ENCODE results near the gene TCF25. TPM values are rescaled to one million over a fixed set of nuclear protein-coding genes. Genes with fewer than 3 reads are reported as not detected.

The TCF25 gene
- total RNA-seq, 1 experiment from 2014 or later = 270 TPM

GRCh38 chr16:89953671-89954406 is 80.4 kb downstream of the TCF25 start:
- no TSS peak for BruUV-seq (replicated peaks)
- Mint-ChIP-seq H3K36me3 (ENCODE audit: insufficient read depth, unreplicated experiment) (peaks cover 26% of the 10 kb centered on the region), H3K9me3 (ENCODE audit: low read depth, unreplicated experiment) (no peaks in the 10 kb centered on the region), H3K27ac (ENCODE audit: unreplicated experiment) (no peak overlapping the region), H3K4me1 (ENCODE audit: low read depth, unreplicated experiment) (peaks cover 8% of the 10 kb centered on the region), H3K4me3 (ENCODE audit: low read depth, unreplicated experiment) (no peak overlapping the region), H3K27me3 (ENCODE audit: unreplicated experiment) (no peaks in the 10 kb centered on the region)
- DNase-seq = no peak
- CTCF ChIA-PET = interaction anchor here (0.5 kb wide), 1 partner anchor 46 kb away, joined by 3 read pairs; no protein-coding TSS in a partner anchor
- intact Hi-C loops (cut with micrococcal nuclease; ENCODE audit: unreplicated experiment) = no loop called here
- no peak for TF ChIP-seq CTCF (IDR thresholded peaks at IDR 0.05; ENCODE audit: unreplicated experiment)

GRCh38 chr16:89954462-89954861 is 81.1 kb downstream of the TCF25 start:
- Mint-ChIP-seq H3K9me3 (ENCODE audit: low read depth, unreplicated experiment) (no peaks in the 10 kb centered on the region), H3K4me1 (ENCODE audit: low read depth, unreplicated experiment) (peaks cover 7% of the 10 kb centered on the region), H3K4me3 (ENCODE audit: low read depth, unreplicated experiment) (no peak overlapping the region), H3K36me3 (ENCODE audit: insufficient read depth, unreplicated experiment) (peaks cover 28% of the 10 kb centered on the region), H3K27ac (ENCODE audit: unreplicated experiment) (no peak overlapping the region), H3K27me3 (ENCODE audit: unreplicated experiment) (no peaks in the 10 kb centered on the region)
- intact Hi-C loops (cut with micrococcal nuclease; ENCODE audit: unreplicated experiment) = no loop called here
- TF ChIP-seq CTCF (IDR thresholded peaks at IDR 0.05; ENCODE audit: unreplicated experiment) = no peak
- BruUV-seq (replicated peaks) = no TSS peak
- no peak for DNase-seq
- CTCF ChIA-PET = interaction anchor here (0.6 to 1.1 kb wide), 2 partner anchors 24 to 91 kb away, joined by 3 to 5 read pairs; no protein-coding TSS in a partner anchor

- no peak overlapping the region for H3K4me3 Mint-ChIP-seq (ENCODE audit: low read depth, unreplicated experiment)
- H3K27ac Mint-ChIP-seq (ENCODE audit: unreplicated experiment) = no peak overlapping the region
- intact Hi-C loops (cut with micrococcal nuclease; ENCODE audit: unreplicated experiment) = no loop called here
- DNase-seq = no peak
- no peak for TF ChIP-seq CTCF (IDR thresholded peaks at IDR 0.05; ENCODE audit: unreplicated experiment)
- H3K4me1 Mint-ChIP-seq (ENCODE audit: low read depth, unreplicated experiment) = peaks cover under 1% of the 10 kb centered on the region
- BruUV-seq (replicated peaks) = no TSS peak
- H3K27me3 Mint-ChIP-seq (ENCODE audit: unreplicated experiment) = no peaks in the 10 kb centered on the region
- H3K36me3 Mint-ChIP-seq (ENCODE audit: insufficient read depth, unreplicated experiment) = peaks cover 26% of the 10 kb centered on the region
- H3K9me3 Mint-ChIP-seq (ENCODE audit: low read depth, unreplicated experiment) = no peaks in the 10 kb centered on the region
- CTCF ChIA-PET = interaction anchor here (0.6 to 1.1 kb wide), 2 partner anchors 24 to 91 kb away, joined by 3 to 5 read pairs; no protein-coding TSS in a partner anchor
Observed at GRCh38 chr16:89955001-89955685, 81.8 kb downstream of the TCF25 start.

- H3K4me1 Mint-ChIP-seq (ENCODE audit: low read depth, unreplicated experiment) = no peaks in the 10 kb centered on the region
- peaks cover 24% of the 10 kb centered on the region for H3K36me3 Mint-ChIP-seq (ENCODE audit: insufficient read depth, unreplicated experiment)
- H3K27ac Mint-ChIP-seq (ENCODE audit: unreplicated experiment) = no peak overlapping the region
- BruUV-seq (replicated peaks) = no TSS peak
- CTCF ChIA-PET = interaction anchor here (0.6 kb wide), 1 partner anchor 255 kb away, joined by 6 read pairs; the partner anchor contains the start of gene SPATA2L
- H3K9me3 Mint-ChIP-seq (ENCODE audit: low read depth, unreplicated experiment) = no peaks in the 10 kb centered on the region
- TF ChIP-seq CTCF (IDR thresholded peaks at IDR 0.05; ENCODE audit: unreplicated experiment) = no peak
- intact Hi-C loops (cut with micrococcal nuclease; ENCODE audit: unreplicated experiment) = no loop called here
- no peak for DNase-seq
- no peak overlapping the region for H3K4me3 Mint-ChIP-seq (ENCODE audit: low read depth, unreplicated experiment)
- H3K27me3 Mint-ChIP-seq (ENCODE audit: unreplicated experiment) = no peaks in the 10 kb centered on the region
Observed at GRCh38 chr16:89956505-89957215, 83.3 kb downstream of the TCF25 start.

Measured in Calu3 (cell line).